Stimulated activated memory B cell treated with anti-CD40 and anti-IgM and Interleukin-4, amounts not matched to agents 10 μg/mL and 1 μg/mL and 100 μg/mL, for 72 hours (primary cell): ENCODE results near the gene ZNF568.

Experiments used
- ATAC-seq: fragments of 150-1000 bp; cut with Tn5 transposase; 2 replicates; pipeline ENCODE4 v1.10.0; 2021
- H3K27ac Mint-ChIP-seq: one replicate; pipeline ENCODE4 v1.8.0; 2022; ENCODE audit warnings: mild to moderate bottlenecking, mixed read lengths
- H3K27me3 Mint-ChIP-seq: one replicate; pipeline ENCODE4 v1.8.0; 2022; ENCODE audit warnings: mixed read lengths
- H3K36me3 Mint-ChIP-seq: one replicate; pipeline ENCODE4 v1.8.0; 2022; ENCODE audit warnings: mixed read lengths
- H3K4me1 Mint-ChIP-seq: one replicate; pipeline ENCODE4 v1.8.0; 2022; ENCODE audit warnings: mixed read lengths
- H3K4me3 Mint-ChIP-seq: one replicate; pipeline ENCODE4 v1.8.0; 2022; ENCODE audit warnings: mild to moderate bottlenecking, moderate library complexity, mixed read lengths
- H3K9me3 Mint-ChIP-seq: one replicate; pipeline ENCODE4 v1.8.0; 2022; ENCODE audit warnings: mixed read lengths

The ZNF568 gene

DNA sequence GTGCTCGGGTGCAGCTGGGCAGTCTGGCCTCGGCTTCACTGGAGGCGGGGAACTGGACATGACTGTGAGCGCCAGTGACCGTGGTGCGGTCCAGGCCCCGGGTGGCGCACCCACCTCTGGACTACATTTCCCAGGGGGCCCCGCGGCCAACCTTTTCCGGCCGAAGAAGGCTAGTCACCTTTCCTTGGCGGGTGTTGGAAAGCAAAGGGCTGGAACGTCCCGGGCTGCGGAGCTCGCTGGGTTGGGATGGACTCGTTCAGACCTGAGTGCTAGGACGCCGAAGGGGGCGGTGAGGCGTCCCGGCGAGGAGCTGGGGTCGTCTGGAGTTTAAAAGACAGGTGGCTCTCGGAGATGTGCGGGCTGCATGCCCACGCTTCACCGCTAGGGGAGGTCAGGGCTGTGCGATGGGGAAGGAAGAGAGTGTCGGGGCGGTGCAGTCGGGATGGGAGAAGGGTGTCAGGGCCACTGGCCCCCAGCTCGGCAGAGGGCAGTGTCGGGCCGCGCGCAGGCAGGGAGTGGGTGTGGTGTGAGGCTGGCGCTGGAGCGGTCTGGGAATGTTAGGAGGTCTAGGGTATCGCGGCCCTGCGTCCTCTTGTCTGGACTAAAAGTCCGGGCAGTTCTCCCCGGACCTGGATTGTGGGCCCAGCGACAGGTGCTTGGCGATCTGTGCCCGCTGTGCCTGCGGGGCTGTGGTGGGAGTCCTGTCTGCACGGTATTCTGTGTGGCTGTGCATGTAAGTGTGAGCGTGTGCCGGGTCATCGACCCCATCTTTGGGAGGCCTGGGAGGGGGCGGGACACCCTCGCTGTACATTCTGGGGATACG lies 57.1 kb downstream of the ZNF568 start:
- Mint-ChIP-seq H3K9me3 (peaks cover 4% of the 10 kb centered on the region), H3K4me3 (peak overlapping the region; percentile 96), H3K4me1 (peaks cover 15% of the 10 kb centered on the region), H3K27ac (peak overlapping the region; percentile 87), H3K36me3 (peaks cover 25% of the 10 kb centered on the region), H3K27me3 (no peaks in the 10 kb centered on the region)
- peak; percentile 98 for ATAC-seq

DNA sequence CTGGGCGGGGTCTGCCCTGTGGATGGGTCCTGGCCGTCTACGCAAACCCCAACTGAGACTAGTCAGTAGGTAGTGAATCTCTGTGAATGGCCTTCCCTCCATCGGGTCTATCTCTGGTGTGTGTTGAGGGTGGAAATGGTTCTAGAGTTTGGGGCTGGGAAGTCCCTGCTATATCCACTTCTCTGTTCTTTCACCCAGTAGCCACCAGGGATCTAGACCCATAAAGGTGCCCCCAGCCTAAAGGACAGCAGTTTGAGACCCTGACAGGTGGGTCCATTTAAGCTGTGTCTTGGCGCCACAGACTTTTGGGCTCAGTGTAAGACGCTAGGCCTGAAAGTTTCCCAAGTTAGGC lies 57.7 kb downstream of the ZNF568 start:
- Mint-ChIP-seq H3K4me3 (peak overlapping the region; percentile 96), H3K9me3 (peaks cover 9% of the 10 kb centered on the region), H3K36me3 (peaks cover 31% of the 10 kb centered on the region), H3K27ac (peak overlapping the region; percentile 87), H3K27me3 (no peaks in the 10 kb centered on the region), H3K4me1 (peaks cover 15% of the 10 kb centered on the region)
- ATAC-seq = peak; percentile 46

DNA sequence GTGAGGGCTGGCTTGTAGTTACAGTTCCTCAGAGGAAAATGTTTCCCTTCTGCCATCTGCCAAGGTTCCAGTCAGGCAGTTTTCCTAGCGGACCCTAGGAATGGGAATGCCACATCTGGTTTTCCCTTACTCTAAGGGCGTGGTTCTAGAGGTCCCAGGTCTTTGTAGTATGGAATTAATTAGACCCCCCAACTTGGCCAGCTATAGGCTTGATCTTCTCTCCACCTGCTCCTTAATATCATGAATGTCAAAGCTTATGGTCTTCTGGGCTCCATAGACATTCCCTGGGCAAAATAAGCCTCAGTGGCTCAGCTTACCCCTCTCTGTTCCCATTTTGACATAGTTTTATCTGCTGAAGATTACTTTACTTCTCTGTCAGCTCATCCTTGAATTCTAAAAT lies 70.0 kb downstream of the ZNF568 start:
- Mint-ChIP-seq H3K9me3 (peaks cover 12% of the 10 kb centered on the region), H3K4me1 (no peaks in the 10 kb centered on the region), H3K27me3 (no peaks in the 10 kb centered on the region), H3K27ac (no peak overlapping the region), H3K36me3 (peaks cover 88% of the 10 kb centered on the region), H3K4me3 (no peak overlapping the region)
- no peak for ATAC-seq

DNA sequence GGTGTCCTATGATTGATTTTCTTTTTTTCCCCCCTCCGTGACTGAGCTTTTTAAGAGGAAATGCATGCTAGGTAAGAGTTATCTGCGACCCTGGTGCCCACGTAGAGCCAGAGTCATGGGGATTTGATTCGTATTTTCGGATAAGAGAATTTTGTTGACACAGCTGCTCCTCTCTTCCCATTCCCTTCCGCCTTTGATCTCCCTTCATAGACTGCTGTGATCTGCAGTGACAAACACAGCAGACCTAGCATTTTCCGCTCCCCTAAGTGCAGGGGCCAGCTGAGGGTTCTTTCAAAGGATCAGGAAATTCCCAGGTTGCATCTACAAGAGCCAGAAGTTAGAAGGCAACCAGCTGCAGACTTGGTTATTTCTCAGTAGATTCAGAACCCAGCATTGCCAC lies 70.5 kb downstream of the ZNF568 start:
- Mint-ChIP-seq H3K4me1 (no peaks in the 10 kb centered on the region), H3K4me3 (no peak overlapping the region), H3K36me3 (peaks cover 88% of the 10 kb centered on the region), H3K27ac (no peak overlapping the region), H3K27me3 (no peaks in the 10 kb centered on the region), H3K9me3 (peaks cover 14% of the 10 kb centered on the region)
- ATAC-seq = no peak

DNA sequence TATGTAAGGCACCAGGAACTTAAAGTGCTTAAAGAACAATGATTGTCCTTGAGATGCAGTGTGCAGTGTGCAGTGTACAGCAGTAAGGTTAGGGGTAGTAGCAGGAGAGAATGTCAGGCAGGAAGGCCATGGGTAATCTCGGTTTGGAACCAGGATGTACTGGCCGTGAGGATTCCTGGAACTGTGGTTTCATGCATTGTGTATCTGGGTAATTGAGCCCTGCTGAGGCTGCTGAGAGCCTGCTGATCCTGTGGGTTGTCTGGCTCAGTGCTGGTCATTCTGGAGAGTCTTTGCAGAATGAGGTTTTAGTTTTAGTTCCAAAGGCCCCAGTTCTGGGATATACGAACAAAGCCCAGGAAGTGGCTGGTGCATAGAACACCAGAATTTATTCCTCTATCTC lies 71.0 kb downstream of the ZNF568 start:
- Mint-ChIP-seq H3K27ac (no peak overlapping the region), H3K36me3 (peaks cover 88% of the 10 kb centered on the region), H3K9me3 (peaks cover 16% of the 10 kb centered on the region), H3K27me3 (no peaks in the 10 kb centered on the region), H3K4me3 (no peak overlapping the region), H3K4me1 (no peaks in the 10 kb centered on the region)
- ATAC-seq = no peak

DNA sequence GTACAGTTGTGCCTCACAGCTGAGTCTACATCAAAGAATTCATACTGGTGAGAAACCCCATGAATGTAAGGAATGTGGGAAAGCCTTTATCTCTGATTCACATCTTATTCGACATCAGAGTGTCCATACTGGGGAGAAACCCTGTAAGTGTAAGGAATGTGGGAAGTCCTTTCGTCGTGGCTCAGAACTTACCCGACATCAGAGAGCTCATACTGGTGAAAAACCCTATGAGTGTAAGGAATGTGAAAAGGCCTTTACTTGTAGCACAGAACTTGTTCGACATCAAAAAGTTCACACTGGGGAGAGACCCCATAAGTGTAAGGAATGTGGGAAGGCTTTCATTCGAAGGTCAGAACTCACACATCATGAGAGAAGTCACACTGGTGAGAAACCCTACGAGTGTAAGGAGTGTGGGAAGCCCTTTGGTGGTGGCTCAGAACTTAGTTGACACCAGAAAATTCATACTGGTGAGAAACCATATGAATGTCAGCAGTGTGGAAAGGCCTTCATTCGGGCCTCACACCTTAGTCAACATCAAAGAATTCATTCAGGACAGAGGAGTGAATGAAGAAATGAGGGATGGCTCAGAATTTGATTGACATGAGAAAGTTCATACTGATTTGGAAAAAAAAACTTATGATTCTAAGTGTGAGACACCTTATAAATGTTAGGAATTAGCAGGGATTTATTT lies 81.2 kb downstream of the ZNF568 start:
- Mint-ChIP-seq H3K4me1 (no peaks in the 10 kb centered on the region), H3K27ac (no peak overlapping the region), H3K9me3 (peaks cover 22% of the 10 kb centered on the region), H3K36me3 (peaks cover 58% of the 10 kb centered on the region), H3K4me3 (no peak overlapping the region), H3K27me3 (no peaks in the 10 kb centered on the region)
- ATAC-seq = no peak

DNA sequence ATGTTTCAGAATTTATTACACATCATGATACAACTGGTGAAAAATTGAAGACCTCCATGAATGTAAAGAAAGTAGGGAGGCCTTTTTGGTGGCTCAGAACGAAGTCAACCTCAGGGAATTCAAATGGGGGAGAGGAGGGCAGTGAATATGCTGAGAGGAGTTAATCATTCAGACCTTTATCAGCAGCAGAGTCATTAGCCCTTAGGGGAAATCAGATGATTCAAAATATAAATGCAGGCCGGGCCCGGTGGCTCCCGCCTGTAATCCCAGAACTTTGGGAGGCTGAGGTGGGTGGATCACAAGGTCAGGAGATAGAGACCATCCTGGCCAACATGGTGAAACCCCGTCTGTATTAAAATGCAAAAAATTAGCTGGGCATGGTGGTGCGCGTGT lies 81.7 kb downstream of the ZNF568 start:
- no peak for ATAC-seq
- H3K36me3 Mint-ChIP-seq = peaks cover 52% of the 10 kb centered on the region
- no peaks in the 10 kb centered on the region for H3K27me3 Mint-ChIP-seq
- H3K4me1 Mint-ChIP-seq = no peaks in the 10 kb centered on the region
- H3K9me3 Mint-ChIP-seq = peaks cover 19% of the 10 kb centered on the region
- no peak overlapping the region for H3K4me3 Mint-ChIP-seq
- no peak overlapping the region for H3K27ac Mint-ChIP-seq

DNA sequence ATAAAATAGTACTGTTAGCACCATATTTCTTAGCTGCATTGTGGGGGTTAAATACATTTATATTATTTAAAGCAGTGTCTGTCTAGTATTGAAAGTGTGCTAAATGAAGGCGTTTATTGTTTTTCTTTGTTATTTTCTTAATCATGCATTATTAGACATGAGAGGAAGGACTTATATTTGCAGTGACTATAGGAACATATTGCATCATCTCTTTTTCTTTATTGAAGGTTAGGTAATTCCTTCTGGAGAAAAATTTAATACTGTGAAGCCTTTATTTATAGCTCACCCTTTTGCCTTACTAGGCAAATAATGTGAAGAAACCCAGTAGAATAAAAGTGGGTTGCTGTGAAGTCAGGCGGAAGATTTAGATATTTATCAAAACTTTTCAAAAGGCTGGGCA lies 83.2 kb downstream of the ZNF568 start:
- Mint-ChIP-seq H3K27me3 (no peaks in the 10 kb centered on the region), H3K4me3 (no peak overlapping the region), H3K36me3 (peaks cover 37% of the 10 kb centered on the region), H3K27ac (no peak overlapping the region), H3K9me3 (peaks cover 9% of the 10 kb centered on the region), H3K4me1 (no peaks in the 10 kb centered on the region)
- ATAC-seq = no peak

DNA sequence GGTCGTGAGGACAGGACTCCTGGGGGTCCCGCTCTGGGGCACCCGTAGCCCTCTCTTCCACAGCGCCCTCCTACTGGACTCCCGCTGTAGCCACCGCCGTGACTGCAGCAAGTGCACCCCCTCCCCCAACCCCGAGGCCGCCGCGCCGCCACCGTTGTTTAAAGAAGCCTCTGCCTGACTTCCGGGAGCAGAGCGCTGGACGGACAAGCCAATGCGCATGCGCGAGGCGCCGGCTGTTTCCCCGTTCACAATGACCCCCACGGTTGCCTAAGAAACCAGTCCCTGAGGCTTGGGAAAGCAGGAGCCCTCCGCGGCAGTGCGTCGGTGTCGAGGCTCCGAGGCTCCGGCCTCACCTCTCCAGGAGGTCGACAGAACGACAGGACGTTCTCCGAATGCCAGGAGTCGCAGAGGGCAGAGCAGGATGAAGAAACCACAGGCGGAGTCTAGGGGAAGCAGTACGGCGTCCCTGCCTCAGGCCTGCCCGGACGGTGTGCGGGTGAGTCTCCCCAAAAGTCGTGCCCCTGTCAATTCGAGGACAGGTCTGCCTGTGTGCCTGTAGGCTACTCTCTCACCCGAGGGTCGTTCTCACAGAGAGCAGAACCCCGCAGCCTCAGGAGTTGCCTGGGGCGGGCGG lies 91.6 kb downstream of the ZNF568 start:
- H3K27ac Mint-ChIP-seq = peak overlapping the region; percentile 85

DNA sequence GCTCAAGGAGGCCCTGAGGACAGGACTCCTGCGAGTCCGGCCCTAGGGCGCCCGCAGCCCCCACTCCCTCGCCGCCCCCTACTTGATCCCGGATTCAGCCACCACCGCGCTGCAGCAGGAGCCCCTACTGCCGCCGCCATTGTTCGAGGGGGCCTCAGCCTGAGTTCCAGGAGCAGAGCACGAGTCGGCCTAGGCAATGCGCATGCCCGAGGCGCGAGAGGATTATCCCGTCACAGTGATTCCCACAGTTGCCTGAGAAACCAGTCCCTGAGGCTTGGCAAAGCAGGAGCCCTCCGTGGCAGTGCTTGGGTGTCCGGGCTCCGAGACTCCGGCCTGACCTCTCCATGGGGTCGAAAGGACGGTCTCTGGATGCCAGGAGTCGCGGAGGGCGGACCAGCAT lies 93.7 kb downstream of the ZNF568 start:
- Mint-ChIP-seq H3K9me3 (peaks cover 22% of the 10 kb centered on the region), H3K27me3 (no peaks in the 10 kb centered on the region), H3K27ac (no peak overlapping the region), H3K4me1 (peaks cover 7% of the 10 kb centered on the region), H3K36me3 (peaks cover 54% of the 10 kb centered on the region), H3K4me3 (no peak overlapping the region)
- no peak for ATAC-seq

More for the DNA sequence above, 91.6 kb downstream of the ZNF568 start:
- H3K4me1 Mint-ChIP-seq = peaks cover 7% of the 10 kb centered on the region
- peak overlapping the region; percentile 93 for H3K4me3 Mint-ChIP-seq
- ATAC-seq = peak; percentile 73
- H3K27me3 Mint-ChIP-seq = no peaks in the 10 kb centered on the region
- H3K36me3 Mint-ChIP-seq = peaks cover 43% of the 10 kb centered on the region
- peaks cover 18% of the 10 kb centered on the region for H3K9me3 Mint-ChIP-seq

DNA sequence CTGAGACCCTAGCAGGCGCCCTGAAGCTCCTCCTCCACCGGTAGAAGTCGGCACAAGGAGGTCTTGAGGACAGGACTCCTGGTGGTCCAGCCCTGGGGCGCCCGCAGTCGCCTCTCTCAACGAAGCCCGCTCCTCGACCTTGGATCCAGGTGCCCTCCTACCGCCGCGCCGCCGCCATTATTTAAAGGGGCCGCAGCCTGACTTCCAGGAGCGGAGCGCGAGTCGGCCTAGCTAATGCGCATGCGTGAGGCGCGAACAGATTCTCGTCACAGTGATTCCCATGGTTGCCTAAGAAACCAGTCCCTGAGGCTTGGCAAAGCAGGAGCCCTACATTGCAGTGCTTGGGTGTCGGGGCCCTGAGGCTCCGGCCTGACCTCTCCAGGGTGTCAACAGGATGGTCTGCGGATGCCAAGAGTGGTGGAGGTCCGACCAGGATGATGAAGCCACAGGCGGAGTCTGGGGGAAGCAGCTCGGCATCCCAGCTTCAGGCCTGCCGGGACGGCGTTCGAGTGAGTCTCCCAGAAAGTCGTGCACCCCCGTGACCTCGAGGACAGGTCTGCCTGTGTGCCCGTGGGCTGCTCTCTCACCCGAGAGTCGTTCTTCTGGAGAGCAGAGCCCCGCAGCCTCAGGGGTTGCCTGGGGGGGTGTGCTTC lies 96.1 kb downstream of the ZNF568 start:
- ATAC-seq = no peak
- H3K36me3 Mint-ChIP-seq = peaks cover 71% of the 10 kb centered on the region
- no peak overlapping the region for H3K27ac Mint-ChIP-seq
- H3K27me3 Mint-ChIP-seq = no peaks in the 10 kb centered on the region
- no peak overlapping the region for H3K4me3 Mint-ChIP-seq
- peaks cover 7% of the 10 kb centered on the region for H3K4me1 Mint-ChIP-seq
- peaks cover 25% of the 10 kb centered on the region for H3K9me3 Mint-ChIP-seq

DNA sequence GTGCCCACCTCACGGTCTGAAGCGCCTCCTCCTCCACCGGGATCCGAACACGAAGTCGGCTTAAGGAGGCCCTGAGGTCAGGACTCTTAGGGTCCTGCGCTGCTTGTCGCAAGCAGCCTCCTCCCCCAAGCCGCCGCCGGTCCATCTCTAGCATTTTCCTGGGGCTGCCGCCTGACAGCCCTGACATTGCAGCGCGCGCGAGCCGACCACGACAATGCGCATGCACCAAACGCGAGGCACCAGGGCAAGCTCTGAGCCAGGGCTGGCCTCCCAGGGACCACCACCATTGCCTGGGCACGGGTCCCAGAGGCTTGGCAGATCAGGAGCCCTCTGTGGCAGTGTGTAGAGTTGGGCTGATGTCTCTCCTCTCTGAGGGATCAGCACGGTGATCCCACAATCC lies 98.3 kb downstream of the ZNF568 start:
- Mint-ChIP-seq H3K27ac (no peak overlapping the region), H3K4me1 (no peaks in the 10 kb centered on the region), H3K36me3 (peaks cover 64% of the 10 kb centered on the region), H3K9me3 (peaks cover 21% of the 10 kb centered on the region), H3K27me3 (no peaks in the 10 kb centered on the region), H3K4me3 (no peak overlapping the region)
- no peak for ATAC-seq

DNA sequence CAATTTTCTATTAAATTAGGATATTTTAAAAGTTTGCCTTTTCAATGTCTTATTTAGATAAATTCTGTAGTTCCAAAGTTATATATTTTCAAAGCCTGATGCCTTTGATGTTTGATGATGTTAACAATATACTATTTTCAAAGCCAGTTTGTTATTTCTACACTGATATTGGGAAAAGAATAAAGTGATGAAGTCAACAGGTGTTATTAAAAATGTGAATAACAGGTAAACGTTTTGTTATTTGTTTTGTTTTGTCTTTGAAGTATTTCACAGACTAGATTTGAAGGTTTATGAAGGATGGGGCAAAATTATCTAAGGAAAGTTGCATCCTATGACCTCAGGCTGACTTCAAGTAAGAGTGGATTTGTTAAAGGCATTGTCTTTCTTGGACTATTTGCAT lies 129.0 kb downstream of the ZNF568 start:
- Mint-ChIP-seq H3K4me1 (no peaks in the 10 kb centered on the region), H3K36me3 (no peaks in the 10 kb centered on the region), H3K27me3 (no peaks in the 10 kb centered on the region), H3K4me3 (no peak overlapping the region), H3K9me3 (peaks cover 22% of the 10 kb centered on the region), H3K27ac (no peak overlapping the region)
- no peak for ATAC-seq
